ENCODE results near the gene RHOBTB1.
"Not testable (repeated sequence)": the region's sequence is repeated elsewhere in the genome, so short reads cannot be mapped to it uniquely, and the experiment has no call there.

The RHOBTB1 gene

GRCh38 chr10:60868946-60869345 is 75.0 kb downstream of the RHOBTB1 start:
- no peak for DNase-seq (ENCODE audit: low spot score)

DNA sequence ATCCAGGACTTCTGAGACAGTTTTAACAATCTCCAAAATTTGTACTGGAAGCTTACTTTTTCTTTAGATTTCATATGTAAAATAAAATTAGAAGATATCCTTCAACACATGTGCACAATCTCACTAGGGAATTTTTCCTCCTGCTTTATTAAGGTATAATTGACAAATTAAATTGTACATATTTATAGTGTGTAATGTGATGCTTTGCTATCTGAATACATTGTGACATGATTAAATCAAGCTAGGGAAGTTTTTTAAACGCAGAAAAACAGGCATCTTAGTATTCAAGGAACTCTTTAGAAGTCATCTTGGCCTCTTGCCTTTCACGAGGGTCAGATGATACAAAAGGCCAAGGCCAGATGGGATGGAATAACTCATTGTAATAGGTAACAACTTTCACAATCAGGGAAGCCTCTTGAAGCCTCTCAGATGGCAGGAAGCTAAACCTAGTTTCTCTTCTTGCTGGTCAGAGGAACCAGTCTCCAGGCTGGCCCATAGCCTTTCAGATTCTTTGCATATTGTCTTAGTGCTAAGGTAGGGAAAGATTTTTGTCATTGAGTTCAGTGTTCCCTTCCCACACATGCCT is 78.7 kb downstream of the RHOBTB1 start:
- no peak for DNase-seq (ENCODE audit: low spot score)

DNA sequence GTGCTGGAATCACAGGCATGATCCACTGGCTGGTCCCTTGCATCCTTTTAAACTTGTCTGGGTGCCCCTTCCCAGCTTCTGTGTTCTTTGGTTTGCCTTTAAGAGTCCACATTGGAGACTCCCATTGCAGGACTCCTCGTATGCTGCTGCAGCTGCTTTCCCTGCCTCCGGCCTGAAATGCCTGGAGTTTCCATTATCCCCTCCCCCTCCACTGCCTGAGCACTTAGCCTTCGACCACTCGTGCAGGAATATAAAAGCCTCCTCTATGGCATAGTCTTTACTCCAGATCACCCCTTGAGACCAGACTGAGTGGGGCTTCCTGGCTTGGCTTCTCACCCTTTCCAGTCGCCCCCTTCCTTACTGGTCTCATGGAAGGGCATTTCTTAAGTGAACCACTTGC is 80.2 kb downstream of the RHOBTB1 start:
- no peak for DNase-seq (ENCODE audit: low spot score)

GRCh38 chr10:60862517-60862916 is 81.5 kb downstream of the RHOBTB1 start:
- no peak for DNase-seq (ENCODE audit: low spot score)

DNA sequence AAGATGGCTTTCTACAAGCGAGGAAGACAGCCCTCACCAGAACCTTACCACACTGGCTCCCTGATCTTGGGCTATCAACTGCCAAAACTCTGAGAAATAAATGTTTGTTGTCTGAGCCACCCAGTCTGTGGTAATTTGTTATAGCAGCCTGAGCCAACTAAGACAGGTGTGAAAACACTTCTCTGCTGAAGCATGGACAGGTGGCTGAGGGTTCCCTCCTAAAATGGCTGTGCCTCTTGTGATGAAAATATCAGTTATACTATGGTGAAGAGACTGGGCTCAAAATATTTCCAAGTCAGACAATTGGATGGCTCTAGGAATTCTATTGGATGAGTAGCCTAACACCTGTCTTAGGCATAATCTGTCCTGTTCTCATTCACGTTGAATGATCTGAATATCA is 87.6 kb downstream of the RHOBTB1 start:
- no peak for DNase-seq (ENCODE audit: low spot score)

- no peak for DNase-seq (ENCODE audit: low spot score)
These were observed 90.3 kb downstream of the RHOBTB1 start for GRCh38 chr10:60853637-60854036.

GRCh38 chr10:60853107-60853506 is 90.9 kb downstream of the RHOBTB1 start:
- DNase-seq (ENCODE audit: low spot score): no peak

DNA sequence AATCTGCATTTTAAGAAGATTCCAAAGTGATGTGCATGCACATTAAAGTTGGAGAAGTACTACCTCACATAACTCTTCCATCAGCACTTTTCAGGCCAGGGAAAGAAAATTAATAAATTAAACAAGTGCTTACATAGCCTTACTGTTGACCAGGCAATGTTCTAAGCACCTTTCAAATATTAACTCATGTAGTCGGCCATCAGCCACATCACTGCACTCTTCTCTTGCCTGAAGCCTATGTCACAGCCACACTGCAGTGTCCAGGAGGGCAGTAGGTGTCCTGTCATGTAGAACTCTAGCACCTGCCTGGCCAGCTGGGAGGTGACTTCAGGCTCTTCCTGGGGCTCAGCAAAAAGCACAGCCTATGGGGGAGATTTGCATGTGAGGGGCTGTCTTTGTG is 94.2 kb downstream of the RHOBTB1 start:
- DNase-seq (ENCODE audit: low spot score): no peak

- no peak for DNase-seq (ENCODE audit: low spot score)
These were observed 94.8 kb downstream of the RHOBTB1 start for GRCh38 chr10:60849217-60849616.

- DNase-seq (ENCODE audit: low spot score): no peak
These were observed 95.3 kb downstream of the RHOBTB1 start for GRCh38 chr10:60848680-60849079.

DNA sequence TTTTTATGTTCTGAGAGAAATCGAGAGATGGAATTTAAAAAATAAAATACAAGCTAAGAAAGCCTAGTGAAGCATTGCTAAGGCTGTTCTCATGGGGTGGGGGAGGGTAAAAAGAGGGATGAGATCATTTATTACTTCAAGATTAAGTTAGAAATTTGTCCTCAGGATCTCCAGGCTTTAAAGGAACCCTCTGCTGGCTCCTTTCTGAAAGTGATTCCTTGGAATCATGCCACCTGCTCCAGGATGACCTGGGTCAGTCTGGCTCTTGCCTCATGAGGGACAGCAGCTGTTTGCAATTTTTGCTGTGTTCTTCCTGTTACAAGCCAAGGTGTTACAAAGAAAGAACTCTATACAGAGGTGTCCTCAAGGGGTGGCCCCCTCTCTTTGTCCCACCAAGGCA is 95.9 kb downstream of the RHOBTB1 start:
- no peak for DNase-seq (ENCODE audit: low spot score)

GRCh38 chr10:60846173-60846572 is 97.8 kb downstream of the RHOBTB1 start:
- DNase-seq (ENCODE audit: low spot score): no peak

GRCh38 chr10:60845038-60845437 is 98.9 kb downstream of the RHOBTB1 start:
- DNase-seq (ENCODE audit: low spot score): no peak

DNA sequence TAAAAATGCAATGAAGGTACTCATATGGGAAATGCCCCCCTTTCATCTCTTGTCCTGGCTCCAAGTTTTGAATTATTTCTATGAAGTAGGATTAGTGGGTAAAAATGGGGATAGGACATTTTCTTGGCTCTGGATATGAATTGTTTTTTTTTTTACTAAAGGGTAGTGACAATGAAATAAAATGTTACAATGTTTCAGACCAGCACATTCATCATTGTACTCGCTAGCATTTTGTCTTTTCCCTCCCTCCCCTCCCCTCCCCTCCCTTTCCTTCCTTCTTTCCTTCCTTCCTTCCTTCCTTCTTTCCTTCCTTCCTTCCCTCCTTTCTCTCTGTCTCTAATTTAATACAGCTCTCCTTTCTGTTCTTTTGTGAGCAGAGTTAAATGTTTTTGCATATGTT is 101.3 kb downstream of the RHOBTB1 start:
- DNase-seq (ENCODE audit: low spot score): no peak

DNA sequence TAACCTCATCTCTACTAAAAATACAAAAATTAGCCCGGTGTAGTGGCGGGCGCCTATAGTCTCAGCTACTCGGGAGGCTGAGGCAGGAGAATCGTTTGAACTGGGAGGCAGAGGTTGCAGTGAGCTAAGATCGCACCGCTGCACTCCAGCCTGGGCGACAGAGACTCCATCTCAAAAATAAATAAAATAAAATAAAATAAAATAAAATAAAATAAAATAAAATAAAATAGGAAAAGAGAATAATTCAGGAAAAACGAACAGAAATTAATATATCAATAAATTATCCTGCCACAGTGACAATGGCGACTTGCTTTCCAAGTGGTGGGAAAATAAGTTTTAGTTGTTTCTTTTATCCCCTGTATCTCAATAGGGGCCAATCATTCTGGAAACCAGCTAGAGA is 102.8 kb downstream of the RHOBTB1 start:
- DNase-seq (ENCODE audit: low spot score): not testable (repeated sequence)

GRCh38 chr10:60835049-60835448 is 108.9 kb downstream of the RHOBTB1 start:
- no peak for DNase-seq (ENCODE audit: low spot score)

- no peak for DNase-seq (ENCODE audit: low spot score)
These were observed 109.6 kb downstream of the RHOBTB1 start for GRCh38 chr10:60834401-60834800.

- DNase-seq (ENCODE audit: low spot score): not testable (repeated sequence)
These were observed 111.8 kb downstream of the RHOBTB1 start for GRCh38 chr10:60832136-60832535.

DNA sequence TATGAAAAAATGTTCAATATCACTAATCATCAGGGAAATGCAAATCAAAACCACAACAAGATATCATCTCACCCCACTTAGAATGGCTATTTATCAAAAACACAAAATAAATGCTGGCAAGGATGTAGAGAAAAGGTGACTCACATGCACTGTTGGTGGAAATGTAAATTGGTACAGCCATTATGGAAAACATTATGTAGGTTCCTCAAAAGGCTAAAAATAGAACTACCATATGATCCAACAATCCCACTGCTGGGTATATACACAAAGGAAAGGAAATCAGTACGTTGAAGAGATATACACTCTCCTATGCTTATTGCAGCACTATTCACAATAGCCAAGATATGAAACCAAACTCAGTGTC is 115.5 kb downstream of the RHOBTB1 start:
- no peak for DNase-seq (ENCODE audit: low spot score)

- DNase-seq (ENCODE audit: low spot score): no peak
These were observed 116.0 kb downstream of the RHOBTB1 start for GRCh38 chr10:60827791-60828488.

DNA sequence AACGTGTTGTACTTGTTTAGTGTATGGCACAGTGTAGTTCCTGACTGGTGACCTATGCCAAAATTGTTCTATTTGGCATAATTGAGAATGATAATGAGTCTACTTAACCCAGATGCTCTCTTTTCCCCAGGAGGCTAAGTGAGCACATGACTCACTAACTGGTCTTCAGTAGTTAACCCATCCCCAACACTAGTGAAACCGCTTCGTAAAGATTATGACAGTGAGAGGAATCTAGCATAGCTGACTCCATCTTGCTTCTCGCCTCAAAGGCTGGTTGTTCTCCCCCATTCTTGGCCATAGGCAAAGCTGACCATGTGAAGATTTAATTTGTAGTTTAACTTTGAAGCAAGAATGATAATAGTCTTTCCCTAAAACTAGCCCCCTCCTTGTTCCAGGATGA is 118.5 kb downstream of the RHOBTB1 start:
- DNase-seq (ENCODE audit: low spot score): no peak

DNA sequence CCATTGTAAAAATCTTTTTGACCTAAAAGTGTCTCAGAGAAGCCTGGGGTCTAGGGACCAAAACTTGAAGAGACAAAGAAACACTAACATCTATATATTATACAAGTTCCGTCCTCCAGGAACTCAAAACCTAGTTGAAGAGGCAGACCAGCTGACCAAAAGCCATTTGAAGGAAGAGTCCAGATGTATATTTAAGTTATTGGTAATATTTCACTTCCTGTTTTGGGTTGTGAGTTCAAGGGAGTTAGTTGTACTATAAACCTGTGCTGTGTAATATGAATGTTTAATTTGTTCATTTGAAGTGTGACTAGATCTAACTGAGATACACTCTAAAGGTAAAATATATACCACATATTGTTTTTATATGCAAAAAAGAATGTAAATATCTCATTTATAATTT is 120.7 kb downstream of the RHOBTB1 start:
- DNase-seq (ENCODE audit: low spot score): no peak

- DNase-seq (ENCODE audit: low spot score): no peak
These were observed 121.2 kb downstream of the RHOBTB1 start for GRCh38 chr10:60822809-60823208.

DNA sequence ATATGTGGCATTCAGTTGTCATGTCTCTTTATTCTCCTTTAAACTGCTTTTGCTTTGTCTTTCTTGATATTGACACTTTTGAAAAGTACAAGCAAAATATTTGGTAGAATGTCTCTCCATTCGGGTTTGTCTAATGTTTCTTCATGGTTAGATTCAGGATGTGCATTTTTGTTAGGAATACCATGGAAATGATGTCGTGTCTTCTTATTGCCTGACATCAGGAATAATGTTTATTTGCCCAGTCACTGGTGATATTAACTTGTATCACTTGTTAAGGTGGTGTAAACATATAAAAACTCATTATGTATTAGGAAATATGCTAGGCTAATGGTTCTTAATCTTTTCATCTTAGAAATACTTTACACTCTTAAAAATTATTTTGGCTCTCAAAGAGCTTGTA is 122.3 kb downstream of the RHOBTB1 start:
- DNase-seq (ENCODE audit: low spot score): no peak
